ENCODE data around the gene ULK3.

ULK3 gene

GRCh38 chr15:74794248-74794969, 48.5 kb downstream of the ULK3 start:
- no peak for DNase-seq

GRCh38 chr15:74793135-74794028, 49.6 kb downstream of the ULK3 start:
- DNase-seq = peak; percentile 77

GRCh38 chr15:74792227-74793016, 50.5 kb downstream of the ULK3 start:
- DNase-seq = no peak

GRCh38 chr15:74791667-74792066, 51.3 kb downstream of the ULK3 start:
- no peak for DNase-seq

- DNase-seq = no peak
Observed at GRCh38 chr15:74791007-74791406, 51.9 kb downstream of the ULK3 start.

- no peak for DNase-seq
Observed at GRCh38 chr15:74790080-74790916, 52.7 kb downstream of the ULK3 start.

- DNase-seq = no peak
Observed at GRCh38 chr15:74789741-74790079, 53.2 kb downstream of the ULK3 start.

GRCh38 chr15:74789171-74789631, 53.8 kb downstream of the ULK3 start:
- no peak for DNase-seq

GRCh38 chr15:74788683-74789151, 54.2 kb downstream of the ULK3 start:
- DNase-seq = no peak

GRCh38 chr15:74788042-74788682, 54.8 kb downstream of the ULK3 start:
- no peak for DNase-seq

GRCh38 chr15:74787251-74788041, 55.5 kb downstream of the ULK3 start:
- DNase-seq = peak; percentile 84

GRCh38 chr15:74786551-74787165, 56.3 kb downstream of the ULK3 start:
- no peak for DNase-seq

Data from activated CD8-positive, alpha-beta memory T cell treated with anti-CD3 and anti-CD28 coated beads, Interleukin-2, amount 50 U/mL, for 4 hours (primary cell).